ENCODE data around the gene PRM2.
A peak's percentile ranks its signal among the peaks of the same experiment; 100 is the strongest.

PRM2 gene, protein sequence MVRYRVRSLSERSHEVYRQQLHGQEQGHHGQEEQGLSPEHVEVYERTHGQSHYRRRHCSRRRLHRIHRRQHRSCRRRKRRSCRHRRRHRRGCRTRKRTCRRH

DNA sequence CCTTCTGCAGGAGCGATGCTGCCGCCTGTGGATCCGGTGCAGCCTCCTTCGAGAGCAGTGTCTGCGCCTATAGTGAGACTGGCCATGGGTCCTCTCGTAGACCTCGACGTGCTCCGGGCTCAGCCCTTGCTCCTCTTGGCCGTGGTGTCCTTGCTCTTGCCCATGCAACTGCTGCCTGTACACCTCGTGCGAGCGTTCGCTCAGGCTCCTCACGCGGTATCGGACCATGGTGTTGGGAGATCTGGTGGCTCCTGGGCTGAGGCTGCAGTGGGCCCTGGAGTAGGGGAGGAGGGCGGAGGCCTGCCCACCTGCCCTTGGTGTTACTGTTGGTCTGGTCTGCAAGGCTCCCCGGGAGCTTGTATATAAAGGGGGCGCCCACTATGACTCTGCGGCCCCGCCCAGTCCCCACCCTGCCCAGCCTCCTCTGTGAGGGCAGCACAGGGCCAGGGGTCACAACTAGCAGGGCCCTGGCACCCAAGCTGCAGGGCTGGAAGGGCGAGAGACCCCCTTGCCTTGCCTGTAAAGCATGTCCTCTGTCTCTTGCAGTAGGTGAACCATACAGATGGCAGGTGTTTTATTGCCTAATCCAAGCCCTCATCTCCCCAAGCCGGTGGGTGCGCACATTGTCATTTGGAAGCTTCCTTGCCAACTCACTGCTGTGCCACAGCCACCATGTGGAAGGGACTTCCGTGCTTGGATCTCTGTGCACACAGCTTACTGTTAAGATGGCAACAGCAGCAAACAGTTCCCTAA lies at the start of gene PRM2:
Gene PRM2, minus strand, starts transcription at position 338 of the 753 bp plus-strand sequence. Its CDS starts 110 bp downstream, at position 228.
- no peak for DNase-seq

DNA sequence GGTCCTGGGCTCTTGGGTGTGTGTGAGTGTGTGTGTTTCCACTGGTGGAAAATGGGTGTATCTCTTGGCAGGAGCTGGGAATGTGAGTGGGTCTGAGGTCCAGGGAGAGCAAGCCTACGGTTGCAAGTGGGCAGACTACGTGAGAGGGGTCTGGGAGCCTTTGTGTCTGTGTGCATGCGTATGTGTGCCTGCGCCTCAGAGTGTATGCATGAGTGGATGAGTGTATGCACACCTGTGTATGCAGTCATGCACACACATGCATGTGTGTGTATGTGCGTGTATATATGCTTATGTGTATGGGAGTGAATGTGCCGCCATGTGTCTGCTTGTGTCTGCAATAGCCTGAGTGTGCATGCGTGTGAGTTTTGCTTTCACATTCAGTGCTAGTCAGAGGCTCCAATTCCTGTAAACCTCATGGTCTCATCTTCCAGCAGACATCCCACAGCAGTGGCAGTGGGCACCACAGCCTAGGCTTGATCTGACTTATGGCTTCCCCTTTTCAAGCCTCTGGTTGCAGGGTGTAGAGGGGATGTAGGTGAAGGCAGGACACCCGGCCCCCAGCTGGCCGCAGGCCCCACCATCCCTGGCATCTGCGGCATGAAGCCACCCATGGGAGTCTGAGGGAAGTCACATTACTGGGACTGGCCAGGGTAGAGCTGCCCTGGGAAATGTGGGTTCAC lies 49.3 kb upstream of the PRM2 start:
- DNase-seq = no peak

DNA sequence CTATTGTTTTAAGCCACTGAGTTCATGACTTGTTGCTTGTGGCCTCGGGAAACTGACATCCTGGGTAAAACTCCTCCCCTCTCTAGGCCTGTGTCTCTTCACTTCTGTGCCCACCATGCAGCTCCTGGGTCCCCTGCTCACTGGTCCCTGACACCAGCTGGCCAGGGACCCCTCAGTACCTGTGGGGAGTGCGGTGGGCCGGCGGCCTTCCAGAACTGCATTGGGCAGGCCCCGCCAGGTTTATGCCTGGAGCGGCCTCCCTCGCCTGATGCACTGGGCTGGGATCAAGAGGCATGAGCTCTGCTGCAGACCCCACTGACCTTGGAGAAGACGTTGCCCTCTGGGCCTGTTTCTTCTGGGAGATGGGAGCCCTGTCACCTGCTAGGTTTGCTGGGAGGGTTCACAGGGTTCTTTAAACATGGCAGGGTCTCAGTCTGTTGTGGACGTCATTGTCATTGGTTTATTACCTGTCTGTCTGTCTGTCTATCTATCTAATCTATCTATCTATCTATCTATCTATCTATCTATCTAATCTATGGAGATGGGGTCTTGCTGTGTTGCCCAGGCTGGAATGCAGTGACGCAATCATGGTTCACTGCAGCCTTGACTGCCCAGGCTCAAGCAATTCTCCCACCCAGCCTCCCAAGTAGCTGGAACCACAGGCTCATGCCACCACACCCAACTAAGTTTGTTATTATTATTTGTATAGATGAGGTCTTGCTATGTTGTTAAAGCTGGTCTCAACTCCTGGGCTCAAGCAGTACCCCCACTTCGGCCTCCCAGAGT lies 47.5 kb upstream of the PRM2 start:
- DNase-seq = no peak

DNA sequence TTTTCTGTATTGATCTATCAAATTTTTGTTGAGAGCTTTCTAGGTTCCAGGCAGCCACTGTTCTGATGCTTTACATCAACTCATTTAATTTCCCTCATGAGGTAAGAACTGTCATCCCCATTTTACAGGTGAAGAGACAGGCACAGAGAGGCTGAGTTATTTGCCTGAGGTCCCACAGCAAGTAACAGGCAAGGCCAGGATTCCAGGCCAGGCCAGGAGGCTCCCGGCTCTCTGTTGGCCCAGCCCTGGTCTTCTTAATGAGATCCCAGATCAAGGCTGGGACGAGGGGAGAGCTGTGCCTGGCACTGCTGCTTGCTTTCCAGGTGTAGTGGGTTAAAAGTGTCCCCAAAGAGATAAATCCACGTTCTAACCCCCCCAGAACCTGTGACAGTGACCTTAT lies 46.5 kb upstream of the PRM2 start:
- DNase-seq = no peak

DNA sequence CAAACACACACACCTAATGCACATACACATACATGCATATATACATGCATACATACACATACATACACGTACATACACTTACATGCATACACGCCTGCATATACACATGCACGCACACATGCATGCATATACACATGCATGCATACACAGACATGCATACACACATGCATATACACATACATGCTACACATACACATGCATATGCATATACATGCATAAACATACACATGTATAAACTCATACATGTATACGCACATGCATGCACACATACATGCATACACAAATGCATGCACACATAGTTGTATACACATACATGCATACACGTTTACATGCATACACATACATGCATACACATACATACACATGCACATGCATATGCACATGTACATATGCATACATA lies 45.4 kb upstream of the PRM2 start:
- DNase-seq = no peak

DNA sequence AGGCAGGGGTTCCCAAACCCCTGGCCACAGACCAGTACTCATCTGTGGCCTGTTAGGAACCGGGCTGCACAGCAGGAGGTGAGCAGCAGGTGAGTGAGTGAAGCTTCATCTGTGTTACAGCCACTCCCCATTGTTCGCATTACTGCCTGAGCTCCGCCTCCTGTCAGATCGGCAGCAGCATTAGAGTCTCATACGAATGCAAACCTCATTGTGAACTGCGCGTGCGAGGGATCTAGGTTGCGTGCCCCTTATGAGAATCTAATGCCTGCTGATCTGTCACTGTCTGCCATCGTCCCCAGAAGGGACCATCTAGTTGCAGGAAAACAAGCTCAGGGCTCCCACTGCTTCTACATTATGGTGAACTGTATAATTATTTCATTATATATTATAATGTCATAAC lies 43.9 kb upstream of the PRM2 start:
- peak; percentile 46 for DNase-seq

DNA sequence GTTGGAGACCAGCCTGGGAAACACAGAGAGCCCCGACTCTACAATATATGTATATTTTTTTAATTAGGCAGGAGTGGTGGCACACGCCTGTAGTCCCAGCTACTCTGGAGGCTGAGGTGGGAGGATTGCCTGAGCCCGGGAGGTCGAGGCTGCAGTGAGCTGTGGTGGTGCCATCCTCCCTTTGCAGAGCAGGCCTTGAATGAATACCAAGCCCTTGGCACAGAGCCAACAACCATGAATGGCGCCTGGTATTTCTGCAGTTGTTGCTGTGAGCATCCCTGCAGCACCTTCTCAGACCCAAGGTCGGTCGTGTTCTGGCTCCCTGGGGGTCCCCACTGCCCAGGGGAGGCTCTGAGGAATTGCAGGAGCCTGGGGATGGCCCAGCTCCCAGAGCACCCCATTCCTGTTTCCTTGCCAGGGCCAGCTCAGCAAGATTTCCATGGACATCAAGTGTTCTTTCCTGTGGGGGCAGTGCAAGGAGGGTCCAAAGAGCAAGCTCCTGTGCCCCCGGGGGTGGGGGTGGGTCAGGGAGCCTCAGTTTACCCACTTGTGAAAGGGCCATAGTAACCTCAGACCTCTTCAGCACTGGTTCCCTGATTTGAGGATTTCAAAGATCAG lies 43.4 kb upstream of the PRM2 start:
- no peak for DNase-seq

DNA sequence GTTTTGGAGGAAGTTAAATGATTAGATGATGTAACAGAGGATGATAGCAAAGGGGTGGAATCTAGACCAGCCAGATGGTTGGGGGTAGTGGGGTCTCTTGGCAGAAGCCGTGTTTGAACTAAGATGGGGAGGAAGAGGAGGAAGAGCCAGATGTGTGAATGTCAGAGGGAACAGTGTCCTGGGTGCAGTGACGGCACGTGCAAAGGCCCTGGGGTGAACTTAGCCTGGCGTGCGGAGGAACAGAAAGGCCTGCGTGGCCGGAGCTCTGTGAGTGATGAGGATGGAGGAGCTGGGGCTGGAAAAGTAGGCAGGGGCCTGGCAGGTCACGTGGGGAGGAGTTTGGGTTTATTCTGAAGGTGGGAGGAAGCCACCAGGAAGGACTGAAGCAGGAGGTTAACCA lies 42.5 kb upstream of the PRM2 start:
- DNase-seq = no peak

DNA sequence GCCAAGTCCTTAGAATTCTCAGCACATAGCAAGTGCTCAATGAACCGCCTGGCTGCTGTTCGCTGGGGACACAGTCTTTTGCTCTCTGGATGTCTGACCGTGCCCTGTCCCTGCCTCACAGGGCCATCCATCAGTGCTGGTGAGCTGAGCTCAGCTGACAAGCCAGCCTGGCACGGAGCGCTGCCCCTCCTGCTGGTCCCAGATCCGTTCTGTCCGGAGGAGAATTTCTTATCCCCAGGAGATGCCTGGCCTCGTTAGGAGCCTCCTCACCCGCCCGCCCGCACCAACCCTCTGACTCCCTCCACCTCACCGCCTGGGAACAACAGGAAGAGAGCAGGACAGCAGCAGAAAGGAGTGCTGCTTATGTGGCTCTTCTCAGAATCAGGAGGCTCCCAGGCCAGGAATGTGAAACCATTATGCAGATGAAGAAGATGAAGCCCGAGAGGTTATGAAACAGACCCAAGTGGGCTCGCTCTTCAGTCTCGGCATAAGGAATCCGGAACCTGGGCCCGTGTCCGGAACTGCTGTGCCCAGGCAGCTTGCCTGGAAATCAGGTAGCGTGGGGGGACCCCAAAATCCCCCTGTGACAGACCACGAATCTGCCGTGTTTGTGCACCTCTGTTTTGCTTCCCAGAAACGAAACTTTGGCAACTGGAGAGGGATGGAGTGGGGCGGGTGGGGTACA lies 40.2 kb upstream of the PRM2 start:
- no peak for DNase-seq

DNA sequence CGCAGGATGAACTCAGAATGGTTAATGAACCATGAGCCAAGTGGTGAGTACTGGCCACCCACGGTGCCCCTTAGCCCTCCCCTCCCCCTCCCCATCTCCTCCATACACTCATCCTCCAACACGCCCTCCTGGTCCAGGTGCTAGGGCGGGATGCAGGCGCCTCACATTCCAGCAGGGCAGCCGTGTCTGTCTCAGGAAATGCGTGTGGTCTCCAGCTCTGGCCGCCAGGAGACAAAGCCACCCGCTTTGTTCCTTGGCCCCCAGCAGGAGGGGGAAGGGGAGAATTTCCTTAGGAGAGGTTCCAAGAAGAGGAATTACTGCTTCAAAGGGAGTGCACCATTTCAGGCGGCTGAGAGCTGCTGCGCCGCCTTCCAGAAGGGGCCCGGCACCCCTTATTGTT lies 39.2 kb upstream of the PRM2 start:
- no peak for DNase-seq

DNA sequence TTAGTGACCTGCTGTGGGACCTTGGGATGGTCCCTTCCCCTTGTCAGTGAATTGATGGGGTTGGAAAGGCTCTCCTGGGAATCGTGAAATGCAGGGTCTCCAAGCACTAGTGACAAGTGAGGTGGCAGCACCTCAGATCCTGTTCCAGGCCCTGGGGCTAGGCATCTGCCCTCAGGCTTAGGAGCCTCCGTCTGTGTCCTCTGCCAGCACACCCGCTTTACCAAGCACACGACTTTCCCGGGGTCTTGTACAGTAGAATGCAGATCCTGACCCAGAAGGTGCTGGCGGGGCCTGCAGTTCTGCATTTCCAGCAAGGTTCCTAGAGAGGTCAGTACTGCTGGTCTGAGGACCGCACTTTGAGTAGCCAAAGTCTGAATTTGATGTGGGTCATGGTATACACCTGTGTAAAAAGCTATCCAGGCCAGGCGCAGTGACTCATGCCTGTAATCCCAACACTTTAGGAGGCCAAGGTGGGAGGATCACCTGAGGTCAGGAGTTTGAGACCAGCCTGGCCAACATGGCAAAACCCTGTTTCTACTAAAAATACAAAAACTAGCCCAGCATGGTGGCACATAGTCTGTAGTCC lies 38.1 kb upstream of the PRM2 start:
- DNase-seq = no peak

DNA sequence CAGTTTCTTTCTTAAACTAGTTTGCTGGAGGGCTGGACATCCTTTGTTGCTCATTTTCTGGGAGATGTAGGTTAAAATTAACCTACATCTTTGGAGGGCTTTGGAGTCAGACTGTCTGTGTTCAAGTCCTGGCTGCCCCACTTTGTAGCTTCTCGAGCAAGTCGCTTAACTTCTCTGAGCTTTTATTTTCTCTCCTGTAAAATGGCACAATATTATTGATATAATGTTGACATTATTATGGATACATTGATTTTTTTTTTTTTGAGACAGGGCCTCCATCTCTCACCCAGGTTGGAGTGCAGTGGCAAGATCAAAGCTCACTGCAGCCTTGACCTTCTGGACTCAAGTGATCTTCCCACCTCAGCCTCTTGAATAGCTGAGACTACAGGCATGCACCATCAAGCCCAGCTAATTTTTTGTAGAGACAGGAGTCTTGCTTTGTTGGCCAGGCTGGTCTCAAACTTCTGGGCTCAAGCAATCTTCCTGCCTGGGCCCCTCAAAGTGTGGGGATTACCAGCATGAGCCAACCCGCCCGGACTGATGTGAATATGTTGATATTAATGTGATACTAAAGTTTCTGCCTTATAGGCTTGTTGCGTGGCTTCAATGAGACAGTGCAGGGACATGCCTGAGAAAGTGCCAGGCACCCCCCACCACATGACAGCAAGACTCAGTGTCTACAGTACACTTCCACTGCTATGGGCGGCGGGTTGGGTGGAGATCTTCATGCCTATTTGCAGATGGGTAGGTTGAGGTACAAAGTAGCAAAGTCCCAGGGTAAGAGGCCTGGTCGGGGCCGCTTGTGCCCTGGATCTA lies 37.4 kb upstream of the PRM2 start:
- no peak for DNase-seq

DNA sequence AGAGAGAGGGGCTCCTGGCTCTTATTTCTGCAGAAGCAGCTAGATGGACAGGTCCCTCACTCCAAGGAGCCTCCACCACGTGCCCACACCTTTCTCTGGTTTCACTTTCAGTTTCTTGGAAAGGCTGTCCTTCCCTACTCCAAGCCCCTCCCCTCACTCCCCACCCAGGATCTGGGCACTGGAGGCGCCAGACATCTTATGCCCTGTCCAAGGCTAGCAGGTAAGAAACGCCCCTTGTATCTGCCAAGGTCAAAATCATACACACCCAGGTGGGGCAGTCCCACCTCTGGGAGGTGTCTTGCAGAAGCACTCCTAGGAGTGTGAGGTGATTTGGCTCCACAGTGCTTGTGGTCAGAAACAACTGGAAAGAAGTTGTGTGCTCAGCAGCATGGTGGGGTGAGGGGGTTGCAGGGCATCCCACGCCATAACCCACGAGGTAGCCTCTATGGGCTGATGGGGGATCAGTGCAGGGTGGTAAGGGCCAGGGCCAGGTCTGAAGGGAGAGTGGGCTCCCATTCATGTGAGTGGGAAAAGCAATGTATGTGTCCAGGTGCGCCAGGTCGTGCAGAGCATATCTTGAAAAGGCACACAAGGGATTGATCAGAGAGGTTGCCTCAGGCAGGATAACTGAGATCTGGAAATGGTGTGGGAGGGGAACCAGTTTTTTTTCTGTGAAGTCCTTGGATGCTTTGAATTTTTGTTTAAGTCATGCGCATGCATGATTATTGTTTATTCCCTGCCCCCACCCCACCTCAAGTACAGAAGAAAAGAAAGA lies 36.6 kb upstream of the PRM2 start:
- DNase-seq = no peak

DNA sequence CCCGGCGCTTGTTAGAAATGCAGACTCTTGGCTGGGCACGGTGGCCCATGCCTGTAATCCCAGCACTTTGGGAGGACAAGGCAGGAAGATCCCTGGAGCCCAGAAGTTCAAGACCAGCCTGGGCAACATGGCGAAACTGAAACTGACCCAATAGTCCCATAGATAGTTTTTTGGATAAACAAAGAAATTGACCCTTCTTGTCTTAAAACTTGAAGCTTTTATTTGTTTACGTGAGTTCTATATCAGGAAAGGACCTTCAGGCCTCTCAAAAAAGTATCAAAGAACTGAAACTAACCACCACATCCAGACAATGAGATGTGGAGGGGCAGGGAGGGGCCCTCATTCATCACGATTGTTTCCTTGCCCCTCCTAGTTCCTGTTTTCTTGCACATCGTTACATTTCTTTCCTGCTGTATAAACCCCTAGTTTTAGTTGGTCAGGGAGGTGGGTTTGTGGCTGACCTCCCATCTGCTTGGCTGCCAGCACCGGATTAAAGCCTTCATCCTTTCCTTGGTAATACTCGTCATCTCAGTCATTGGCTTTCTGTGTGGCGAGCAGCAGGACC lies 34.8 kb upstream of the PRM2 start:
- DNase-seq = no peak

DNA sequence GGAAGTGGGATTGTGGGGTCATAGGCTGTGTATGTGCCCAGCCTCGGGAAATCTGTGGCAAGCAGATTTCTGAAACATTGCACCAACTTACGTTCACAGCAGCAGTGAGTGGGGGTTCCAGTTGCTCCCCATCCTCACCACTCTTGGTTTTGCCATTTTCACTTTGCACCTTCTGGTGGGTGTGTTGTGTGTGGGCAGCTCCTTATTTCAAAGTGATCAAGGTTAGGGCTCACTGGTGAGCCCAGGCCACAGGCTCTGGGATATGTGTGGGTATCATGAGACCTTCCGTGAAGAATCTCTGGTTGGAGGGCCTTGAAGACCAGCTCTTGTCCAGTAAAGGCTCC lies 34.3 kb upstream of the PRM2 start:
- DNase-seq = no peak

DNA sequence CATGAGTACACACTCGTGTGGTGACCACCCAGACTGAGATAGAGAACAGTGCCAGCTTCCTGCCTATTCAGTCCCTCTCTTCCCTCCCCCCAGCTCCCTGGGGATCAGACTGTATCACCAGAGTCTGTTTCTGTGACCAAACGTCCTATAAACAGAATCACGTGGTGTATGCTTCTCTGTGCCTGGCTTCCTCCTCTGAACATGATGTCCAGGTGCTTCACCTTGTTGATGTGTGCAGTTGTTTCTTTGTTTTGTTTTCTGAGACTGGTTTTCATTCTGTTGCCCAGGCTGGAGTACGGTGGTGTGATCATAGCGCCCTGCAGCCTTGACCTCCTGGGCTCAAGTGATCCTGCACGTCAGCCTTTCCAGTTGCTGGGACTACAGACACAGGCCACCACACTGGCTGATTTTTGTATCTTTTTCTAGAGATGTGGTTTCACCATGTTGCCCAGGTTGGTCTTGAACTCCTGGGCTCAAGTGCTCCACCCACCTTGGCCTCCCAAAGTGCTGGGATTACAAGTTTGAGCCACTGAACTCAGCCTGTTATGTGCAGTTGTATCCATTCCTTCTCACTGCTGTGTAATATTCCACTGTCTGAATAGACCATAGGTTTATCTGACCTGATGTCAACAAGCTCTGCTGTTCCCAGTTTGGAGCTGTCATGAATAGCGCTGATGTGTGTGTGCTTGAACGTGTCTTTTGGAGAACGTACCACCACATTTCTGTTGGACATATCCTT lies 33.8 kb upstream of the PRM2 start:
- DNase-seq = no peak

DNA sequence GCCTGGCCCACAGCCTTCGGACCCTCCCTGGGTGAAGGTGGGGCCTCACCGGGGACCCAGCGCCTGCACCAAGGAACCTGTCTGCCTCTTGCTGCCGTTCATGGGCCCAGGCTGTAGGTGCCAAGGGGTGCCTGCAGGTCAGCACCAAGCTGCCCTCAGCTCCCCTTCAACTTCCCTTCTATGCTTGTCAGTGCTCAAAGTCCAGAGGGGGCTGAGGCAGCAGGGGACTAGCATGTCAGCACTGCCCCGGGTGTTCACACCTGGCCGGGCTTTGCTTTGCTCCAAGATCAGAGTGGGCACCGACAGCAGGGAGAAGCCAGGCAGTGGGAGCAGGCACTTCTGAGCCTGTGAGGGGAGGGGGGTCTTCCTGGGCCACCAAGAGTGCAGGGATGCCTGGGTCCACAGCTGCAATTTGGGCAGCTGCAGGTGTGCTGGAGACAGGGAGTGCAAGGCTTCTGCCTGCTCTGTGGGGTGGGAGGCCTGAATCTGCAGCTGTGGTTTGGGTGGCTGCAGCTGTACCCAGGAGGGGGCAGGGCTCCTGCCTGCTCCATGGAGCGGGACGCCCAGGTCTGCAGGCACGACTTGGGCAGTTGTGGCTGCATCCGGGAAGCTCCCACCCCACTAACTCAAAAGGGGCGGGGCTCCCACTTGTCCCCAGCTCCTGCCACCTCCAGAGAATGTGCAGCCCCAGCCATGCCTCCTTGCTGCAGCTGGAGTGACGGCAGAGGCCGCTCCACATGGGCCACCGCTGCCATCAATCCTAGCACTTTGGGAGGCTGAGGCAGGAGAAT lies 32.4 kb upstream of the PRM2 start:
- DNase-seq = peak; percentile 77

DNA sequence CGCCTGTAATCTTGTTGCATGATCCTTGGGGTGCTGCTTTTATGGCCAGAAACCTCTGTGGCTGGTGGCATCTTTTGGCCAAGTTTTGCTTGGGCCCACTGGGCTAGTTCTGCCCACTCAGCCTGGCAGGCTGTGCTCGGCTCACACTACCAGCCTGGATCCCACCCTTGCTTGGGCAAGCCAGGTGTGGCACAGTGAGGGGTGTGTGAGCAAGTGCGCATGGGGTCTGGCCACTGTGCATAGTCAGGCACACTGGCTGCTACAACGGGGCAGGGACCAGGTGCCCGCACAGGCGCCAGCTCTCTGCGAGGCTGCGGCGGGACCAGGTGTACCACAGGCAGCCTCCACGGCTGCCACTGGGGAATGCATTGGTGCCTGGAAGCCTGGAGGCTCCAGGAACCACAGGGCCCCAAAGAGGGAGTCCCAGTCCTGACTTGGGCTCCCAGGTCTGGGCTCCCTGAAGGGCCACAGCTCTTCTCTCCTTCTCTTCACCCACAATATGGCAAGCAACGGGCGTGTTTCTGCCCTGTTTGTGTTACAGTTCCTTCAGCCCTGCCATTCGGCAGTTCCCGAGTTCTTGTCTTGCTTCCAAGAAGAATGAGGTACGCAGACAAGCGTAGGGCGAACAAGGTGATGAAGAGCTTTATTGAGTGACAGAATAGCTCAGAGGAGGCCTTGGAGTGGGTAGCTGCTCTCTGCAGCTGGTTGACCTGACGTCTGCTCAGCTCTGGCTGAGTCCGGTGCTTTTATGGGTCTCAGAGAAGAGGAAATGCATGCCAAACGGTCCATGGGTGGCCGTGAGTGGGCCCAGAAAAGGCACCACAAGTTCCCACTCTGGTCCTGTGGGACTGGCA lies 31.6 kb upstream of the PRM2 start:
- DNase-seq = peak; percentile 7
